Stimulated activated CD8-positive, alpha-beta memory T cell treated with anti-CD3 and anti-CD28 coated beads, Interleukin-7, amount 100 ng/mL, for 48 hours (primary cell): ENCODE measurements around the gene KRT6B.

ENCODE experiments used
- DNase-seq, 2 donors: peaks; one replicate each; pipeline ENCODE4 v3.0.0-alpha.2; 2020; ENCODE audit warnings: low read depth in 1 of 2; ENCODE audit errors: extremely low read depth in 1 of 2

Gene KRT6B

DNA sequence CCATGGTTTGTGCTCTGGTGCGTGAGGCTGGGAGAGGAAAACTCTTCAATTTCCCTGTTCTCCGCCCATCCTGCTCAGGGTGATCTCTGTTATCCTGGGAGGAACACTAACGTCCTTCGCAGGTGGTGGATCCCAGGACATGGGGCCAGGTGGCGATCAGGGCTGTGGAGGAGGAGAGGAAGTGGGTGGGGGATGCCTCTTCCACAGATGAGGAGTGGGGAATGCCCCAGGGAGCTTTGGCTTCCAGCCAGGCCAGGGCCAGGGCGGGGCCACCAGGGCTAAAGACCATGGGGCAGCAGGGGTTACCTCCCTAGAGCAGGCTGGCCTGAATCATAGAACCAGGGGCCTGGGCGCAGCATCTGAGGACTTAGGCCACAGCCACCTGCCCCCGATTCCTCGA, 14.4 kb downstream of the KRT6B start:
- DNase-seq: no peak

DNA sequence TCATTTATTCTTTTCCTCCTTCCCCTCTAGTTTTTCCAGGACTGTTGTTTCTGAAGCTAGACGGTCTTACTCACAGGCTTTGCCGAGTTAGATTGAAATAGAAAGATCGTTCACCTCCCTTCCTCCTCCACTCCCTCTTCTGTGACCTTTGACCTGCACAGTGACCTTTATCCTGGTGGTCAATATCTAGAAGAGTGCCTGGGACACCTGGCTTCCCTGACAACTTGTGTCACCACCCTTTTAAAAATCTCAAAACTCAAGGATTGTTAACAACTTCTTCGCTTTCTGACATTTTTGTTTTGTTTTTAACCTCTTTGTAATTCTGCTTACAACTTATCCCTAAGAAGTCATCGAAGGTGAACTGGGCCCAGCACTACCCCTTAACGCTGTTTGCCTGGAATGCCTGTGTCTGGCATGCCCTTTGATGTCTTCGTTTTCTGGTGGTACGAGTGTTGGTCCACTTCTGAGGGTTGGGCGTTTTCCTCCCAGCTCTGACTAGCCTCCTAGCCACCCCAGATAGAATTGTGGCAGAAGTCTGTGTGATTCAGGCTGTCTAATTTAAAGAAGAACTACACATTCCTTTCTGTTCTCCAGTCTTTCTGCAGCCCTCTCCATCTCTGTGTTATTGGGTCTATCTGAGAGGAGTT, 15.0 kb downstream of the KRT6B start:
- no peak for DNase-seq

DNA sequence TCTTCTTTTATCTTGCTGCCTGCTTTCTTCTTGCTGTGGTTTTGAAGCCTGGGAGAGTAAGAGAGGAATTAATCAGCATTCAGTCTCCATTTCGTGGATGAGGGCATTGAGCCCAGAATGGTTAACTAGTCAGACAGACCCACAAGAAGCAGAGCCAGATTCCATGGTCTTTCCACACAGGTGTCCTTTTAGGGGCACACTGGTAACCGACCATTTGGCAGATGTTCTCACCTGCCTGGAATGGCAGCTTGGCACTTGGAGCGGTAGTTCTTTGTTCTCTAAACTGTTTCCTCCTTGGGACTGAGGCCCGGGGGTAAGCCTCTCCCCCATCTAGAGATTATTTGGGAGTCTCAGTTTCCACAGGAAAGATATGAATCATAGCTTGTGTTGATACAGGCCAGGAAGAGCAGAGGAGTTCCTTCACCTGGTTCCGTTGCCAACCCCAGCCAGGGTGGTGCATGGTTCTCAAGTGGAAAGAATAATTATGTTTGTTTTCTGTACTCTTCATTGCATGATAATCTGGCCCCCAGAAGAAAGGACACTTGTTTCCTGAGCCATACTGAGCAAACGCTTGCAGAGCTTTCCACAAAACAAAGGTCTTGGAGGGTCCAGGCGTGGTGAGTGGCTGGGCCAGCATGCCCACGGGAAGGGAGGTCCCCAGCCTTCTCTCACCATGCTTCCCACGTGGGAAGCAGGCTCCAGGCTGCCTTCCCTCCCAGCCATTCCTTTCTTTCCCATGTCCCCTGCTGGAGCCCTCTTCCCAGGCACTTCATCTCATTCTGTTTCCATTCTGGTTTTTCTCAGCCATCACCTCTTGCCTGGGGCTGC, 15.7 kb downstream of the KRT6B start:
- no peak for DNase-seq

DNA sequence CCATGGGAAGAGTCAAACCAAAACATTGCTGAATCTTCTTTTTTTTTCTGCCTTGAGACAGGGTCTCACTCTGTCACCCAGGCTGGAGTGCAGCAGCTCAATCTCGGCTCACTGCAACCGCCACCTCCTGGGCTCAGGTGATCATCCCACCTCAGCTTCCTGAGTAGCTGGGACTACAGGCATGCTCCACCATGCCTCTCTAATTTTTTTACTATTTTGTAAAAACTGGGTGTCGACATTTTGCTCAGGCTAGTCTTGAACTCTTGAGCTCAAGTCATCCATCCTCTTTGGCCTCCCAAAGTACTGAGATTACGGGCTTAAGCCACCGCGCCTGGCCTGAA, 16.3 kb downstream of the KRT6B start:
- DNase-seq: no peak

DNA sequence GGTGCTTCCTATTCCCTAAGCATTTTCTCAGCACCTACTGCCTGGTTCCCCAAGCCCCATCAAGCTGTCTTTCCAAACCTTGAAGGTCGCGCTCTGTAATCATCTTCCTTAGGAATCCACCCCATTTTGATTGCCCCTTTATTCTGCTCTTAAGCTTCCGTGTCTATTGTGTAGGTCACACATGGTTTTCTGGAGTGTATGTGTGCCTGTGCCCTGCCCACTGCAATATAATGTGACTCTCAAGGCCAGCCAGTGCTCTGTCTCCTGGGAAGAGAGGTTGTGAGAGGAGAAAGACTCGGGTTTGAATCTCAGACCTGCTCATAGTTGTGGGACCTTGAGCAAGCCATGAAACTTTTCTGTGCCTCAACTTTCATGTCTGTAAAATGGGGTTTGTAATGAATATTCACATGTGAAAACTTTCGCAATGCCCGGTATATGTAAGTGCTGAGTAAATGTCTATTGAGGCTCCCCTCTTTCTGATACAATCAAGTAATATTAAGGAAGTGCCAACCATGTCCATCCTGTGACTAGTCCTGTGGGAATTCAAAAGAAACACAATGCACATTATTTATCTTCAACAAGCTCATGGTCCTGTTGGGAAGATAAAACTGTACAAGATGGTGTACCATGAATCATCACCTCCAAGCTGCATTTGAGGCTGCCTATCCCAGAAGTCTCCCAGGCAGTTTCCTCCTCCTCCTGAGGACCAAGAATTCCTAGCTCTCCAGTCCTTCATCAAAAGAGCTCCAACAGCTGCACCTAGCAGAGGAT, 17.0 kb downstream of the KRT6B start:
- no peak for DNase-seq

DNA sequence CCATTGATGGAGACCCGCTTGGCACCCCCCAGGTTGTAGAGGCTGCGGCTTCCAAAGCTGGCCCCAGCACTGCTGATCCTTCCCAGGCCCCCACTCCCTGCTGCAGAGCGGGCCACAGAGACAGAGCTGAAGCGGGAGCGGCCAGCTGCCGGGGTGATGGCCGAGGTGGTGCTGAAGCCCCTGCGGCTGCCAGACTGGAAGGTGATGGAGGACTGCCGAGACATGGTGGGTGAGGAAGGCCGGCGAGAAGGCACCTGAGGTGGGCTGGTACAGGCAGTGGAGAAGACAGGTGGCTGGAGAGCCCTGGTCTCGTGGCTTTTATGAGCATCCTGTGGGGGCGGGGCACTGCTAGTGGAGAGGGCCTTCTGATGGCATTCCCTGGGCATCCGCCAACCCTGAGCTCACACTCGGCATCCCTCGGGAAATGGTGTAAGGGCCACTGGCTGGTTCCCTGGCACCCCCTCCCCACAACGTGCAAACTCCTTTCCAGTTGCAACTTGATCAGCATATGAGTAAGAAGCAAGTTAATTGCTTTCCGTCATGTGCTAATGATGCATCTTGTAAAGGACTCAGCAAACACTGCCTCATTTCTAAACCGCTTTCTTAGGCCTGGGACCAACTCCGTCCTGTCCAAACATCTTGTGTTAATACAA, 17.7 kb downstream of the KRT6B start, which contains the start of gene KRT75:
TSS of gene KRT75 (minus strand) at position 291 of the 653 bp plus-strand sequence. CDS start at position 224, 67 bp downstream.
- DNase-seq: no peak

DNA sequence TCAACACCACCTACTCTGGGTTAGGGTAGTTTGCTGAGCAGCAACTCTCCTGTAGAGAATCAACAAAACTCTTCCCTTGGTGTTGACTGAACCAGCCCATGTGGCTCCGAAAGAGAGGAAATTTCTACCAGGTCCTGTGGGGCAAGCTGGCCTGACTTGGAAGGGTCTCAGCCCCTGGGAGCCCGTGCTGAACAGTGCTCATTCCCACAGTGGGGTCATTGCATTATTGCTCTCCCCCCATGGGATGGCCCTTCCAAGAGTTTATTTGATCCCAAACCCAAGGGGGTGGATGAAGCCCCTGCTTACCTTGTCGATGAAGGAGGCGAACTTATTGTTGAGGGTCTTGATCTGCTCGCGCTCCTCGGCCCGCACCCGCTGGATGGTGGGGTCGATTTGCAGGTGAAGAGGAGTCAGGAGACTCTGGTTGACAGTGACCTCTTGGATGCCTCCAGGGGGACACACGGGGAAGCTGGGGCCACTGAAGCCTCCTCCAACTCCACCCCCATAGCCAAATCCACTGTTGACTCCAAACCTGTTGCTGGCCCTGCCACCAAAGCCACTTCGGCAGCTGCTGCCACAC, 18.4 kb downstream of the KRT6B start:
- no peak for DNase-seq

DNA sequence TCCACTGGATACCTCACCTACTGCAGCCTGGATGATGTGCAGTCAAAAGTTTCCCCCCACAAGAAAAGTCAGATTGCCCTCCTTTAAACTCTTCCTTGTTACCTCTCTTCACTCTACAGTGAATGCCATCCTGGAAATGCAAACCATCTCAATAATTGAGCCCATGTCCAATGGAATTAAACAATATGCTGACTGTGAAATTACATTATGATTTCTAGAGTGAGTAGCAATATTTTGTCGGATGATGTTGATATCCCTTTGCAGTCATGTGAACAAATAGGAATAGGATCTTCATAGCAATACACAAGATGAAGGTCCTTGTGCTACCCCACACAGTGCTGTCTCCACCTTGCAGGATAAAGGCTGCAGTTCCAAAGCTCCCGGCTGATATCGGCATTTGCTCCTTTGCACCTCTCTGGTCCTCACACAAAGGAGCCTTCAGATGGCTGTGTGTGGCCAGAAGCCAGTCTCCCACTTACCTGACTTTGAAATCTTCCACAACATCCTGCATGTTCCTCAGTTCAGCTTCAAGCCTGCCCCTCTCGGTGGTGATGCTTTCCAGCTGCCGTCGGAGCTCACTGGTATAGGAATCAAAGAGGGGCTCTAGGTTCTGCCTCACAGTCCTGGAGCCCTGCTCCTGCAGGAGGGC, 19.3 kb downstream of the KRT6B start:
- no peak for DNase-seq

DNA sequence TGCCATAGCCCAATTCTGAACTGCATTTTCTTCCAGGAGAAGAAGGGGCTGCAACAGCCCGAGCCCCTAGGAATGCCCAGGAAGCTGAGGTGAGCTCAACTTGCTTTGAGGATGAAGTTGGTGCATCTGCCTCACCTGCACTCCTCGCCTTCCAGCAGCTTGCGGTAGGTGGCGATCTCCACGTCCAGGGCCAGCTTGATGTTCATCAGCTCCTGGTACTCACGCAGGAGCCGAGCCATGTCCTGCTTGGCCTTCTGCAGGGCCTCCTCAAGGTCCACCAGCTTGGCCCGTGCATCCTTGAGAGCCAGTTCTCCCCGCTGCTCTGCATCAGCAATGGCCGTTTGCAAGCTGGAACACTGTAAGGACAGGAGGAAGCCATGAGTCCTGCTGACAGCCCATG, 23.8 kb downstream of the KRT6B start:
- no peak for DNase-seq

DNA sequence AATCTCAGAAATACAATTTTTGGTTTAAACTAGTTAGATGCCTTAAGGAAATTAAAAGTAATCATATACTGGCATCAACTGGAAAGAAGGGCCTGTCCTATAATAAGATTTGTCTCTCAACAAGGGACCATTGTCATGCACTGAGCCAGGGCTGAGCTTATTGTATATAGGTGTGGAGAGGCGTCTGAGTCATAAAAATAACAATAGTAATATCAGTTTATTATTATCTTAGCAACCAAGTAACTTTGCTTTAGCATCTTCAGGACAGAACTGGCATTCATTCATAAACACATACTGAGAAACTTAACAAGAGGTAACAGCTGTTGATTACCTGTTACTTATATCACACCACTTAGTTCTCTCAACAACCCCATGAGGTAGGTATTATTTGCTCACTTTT, 24.9 kb downstream of the KRT6B start:
- no peak for DNase-seq

DNA sequence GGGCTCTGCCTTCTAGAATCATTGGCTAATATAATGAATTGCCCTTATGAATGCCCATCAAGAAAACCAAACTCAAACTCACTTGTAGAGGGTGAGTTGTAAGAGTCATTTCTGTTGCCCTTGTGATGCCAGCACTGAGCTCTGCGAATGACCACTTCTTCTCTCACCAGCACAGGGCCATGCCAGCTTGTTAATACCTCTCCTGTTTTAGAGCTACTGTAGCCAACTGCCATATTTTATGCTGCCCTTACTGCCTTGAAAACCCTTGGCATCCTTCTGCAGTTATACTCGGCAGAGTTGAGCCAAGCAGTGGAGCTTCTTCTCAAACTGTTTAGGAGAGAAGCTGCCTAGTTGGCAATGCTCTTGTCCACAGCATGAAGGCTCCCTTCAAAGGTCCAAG, 25.9 kb downstream of the KRT6B start:
- DNase-seq: no peak

DNA sequence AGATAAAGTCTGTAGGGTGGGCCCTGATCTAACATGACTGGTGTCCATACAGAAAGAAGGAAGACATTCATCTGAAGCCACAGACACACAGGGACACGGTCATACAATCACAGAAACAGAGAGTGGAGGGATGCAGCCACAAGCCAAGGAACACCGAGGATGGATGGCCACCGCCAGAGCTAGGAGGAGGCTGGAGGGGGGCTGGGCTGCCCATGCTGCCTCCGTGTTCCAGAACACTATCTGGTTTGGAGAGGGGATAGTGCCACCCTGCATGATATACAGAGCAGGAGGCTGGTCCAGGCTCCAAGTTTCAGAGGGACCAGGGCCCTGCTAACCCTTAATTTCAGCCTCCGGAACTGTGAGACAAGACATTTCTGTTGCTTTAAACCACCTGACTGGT, 26.5 kb downstream of the KRT6B start:
- no peak for DNase-seq

DNA sequence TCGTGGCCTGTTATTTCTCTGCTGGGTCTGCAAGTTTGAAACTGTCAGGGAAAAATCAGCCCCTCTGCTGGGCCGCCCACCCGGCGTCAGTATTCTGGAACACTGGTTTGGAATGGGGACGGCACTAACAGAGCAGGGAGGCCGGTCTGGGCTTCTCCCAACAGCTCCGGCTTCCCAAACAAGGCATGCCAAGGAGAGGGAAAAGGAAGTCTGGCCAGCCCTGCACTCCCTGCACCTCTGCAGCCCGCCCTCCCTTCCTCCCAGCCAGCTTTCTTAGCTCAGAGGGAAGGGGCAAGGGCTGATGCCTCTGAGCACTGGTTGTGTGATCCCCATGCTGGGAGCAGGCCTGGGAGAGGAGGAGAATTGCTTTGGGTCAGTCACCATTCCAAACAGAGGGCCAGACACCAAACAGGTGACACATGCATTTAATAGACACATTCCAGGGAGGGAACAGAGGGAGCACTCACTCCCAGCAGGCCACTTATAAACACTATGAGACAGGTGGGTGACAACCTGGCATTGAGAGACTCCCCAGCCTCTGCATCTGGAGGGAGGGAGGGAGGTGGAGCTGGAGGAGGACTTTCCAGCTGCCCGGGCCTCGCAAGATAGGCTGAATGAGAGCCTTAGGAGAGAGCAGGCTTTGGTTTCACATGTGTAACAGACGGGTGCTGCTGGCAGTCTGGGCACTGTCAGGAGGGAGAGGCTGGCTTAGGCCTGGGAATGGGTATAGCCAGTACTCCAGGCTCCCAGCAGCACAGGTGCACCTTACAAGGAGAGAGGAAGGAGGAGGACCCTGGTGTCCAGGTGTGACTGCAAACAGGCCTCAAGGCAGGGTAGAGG, 28.1 kb downstream of the KRT6B start:
- DNase-seq: no peak

DNA sequence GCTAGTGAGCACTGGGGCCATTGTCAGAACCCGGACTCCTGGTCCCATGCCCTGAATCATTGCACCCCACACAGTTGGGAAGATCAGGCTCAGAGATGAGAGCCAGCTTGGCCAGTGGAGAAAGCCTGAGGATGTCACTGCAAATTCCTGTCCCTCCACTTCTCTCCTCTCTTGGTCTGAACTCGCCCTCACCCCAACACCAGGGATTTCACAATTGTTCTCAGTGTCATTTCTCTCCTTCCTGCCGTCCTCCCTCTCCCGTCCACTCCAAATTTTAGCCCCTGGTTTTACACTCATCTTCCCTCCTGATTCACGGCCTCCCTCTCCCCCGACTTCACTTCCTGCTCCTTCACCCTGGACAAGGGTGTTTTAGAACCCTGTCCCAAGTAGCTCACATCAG, 28.9 kb downstream of the KRT6B start:
- no peak for DNase-seq

DNA sequence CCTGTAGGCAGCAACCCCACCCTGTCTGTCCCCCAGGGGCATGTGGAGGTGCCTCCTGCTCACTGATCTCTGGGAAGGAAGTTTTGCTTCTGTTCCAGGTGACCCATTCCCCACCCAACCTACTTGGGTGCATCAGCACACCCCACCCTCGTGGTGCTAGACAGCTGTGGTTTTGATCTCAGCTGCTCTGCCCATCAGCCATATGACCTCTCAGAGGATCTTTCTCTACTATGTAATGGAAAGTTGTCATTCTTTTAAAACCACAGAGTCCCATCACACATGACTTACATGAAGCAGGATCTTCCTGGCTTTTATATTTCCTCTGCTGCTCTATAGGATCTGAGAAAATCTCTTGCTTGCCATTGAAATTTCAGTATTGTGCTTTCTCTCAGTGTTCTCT, 32.3 kb downstream of the KRT6B start:
- DNase-seq: no peak

DNA sequence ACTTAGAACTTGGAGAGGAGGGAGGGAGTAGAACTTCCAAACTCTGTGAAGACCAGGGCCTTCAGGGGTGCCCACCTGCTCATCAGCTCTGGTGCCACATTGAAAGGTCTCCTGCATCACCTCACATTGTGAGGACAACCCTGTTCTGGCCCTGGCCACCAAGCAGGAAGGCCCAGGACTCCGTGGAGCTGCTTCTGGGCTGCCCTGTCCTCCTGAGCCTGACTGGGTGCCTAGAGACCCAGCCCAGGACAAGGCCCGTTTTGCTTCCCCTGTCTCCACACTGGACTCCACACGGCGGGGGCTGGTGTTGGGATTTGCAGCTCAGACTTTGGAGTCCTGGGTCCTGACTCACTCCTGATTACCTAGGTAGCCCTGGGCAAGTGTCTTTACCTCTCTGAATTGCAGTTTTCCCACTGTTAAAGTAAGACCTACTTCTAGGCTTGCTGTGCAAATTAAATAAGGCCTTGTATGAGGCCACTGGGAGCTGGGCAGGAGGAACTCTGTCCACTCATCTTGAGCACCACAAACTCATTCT, 33.3 kb downstream of the KRT6B start:
- DNase-seq: no peak

DNA sequence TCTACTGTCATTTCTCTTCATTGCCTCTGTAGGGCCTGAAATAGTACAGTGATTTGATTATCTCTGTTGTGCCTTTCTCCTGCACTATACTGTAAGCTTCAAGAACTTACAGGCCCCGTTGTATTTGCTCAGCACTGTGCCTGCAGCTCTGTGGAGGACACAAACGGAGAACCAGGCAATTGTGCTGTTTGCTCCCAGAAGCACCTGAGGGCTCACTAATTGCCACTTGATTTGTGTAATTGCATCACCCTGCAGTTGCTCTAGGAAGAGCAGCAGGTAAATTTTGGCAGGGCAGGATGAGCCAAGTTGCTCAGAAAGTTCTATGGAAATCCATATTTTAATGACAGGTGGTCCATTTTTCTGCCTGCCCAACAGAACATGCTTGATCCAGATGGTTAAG, 34.2 kb downstream of the KRT6B start:
- no peak for DNase-seq

DNA sequence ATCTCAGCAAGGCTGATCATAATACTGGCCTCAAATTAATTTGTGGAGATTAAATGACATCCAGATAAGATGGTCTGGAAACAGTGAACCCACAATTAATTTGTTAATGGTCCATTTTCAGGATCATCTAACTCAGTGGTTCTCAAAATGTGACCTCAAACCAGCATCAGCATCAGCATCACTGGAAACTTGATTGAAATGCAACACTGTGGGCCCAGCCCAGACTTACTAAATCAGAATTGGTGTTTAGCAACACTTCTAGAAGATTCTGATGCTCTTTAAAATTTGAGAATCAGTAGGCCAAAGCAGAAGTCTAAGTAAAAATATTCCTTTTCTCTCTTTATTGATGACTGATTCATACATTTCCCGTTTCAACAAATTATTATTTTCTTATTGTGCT, 35.2 kb downstream of the KRT6B start:
- DNase-seq: no peak
